ENCODE measurements around the gene DPAGT1. TPM values are rescaled to one million over a fixed set of nuclear protein-coding genes. Genes with fewer than 3 reads are reported as not detected.

DPAGT1 gene
- total RNA-seq, 1 donor from 2014 or later = 45.4 TPM

- peak; percentile 98 for DNase-seq (ENCODE audit: low spot score)
Measured at GRCh38 chr11:119057000-119057769, 44.5 kb downstream of the DPAGT1 start, which contains the start of gene HYOU1. Gene HYOU1, minus strand, starts transcription at chr11:119057205. Its CDS starts 1,045 bp downstream, at chr11:119056160.

- peak; percentile 54 for DNase-seq (ENCODE audit: low spot score)
Measured at GRCh38 chr11:119056421-119056999, 45.1 kb downstream of the DPAGT1 start.

GRCh38 chr11:119055901-119056300 is 45.8 kb downstream of the DPAGT1 start:
- no peak for DNase-seq (ENCODE audit: low spot score)

GRCh38 chr11:119054418-119054817 is 47.2 kb downstream of the DPAGT1 start:
- no peak for DNase-seq (ENCODE audit: low spot score)

- no peak for DNase-seq (ENCODE audit: low spot score)
Measured at GRCh38 chr11:119052163-119052814, 49.4 kb downstream of the DPAGT1 start.

GRCh38 chr11:119051440-119052162 is 50.1 kb downstream of the DPAGT1 start:
- no peak for DNase-seq (ENCODE audit: low spot score)

GRCh38 chr11:119049081-119049480 is 52.6 kb downstream of the DPAGT1 start:
- DNase-seq (ENCODE audit: low spot score) = no peak

GRCh38 chr11:119048644-119049043 is 53.0 kb downstream of the DPAGT1 start:
- DNase-seq (ENCODE audit: low spot score) = no peak

- no peak for DNase-seq (ENCODE audit: low spot score)
Measured at GRCh38 chr11:119047205-119047604, 54.4 kb downstream of the DPAGT1 start.

Other genes starting within 250 kb of the DPAGT1 start
- gene CXCR5, start 218.0 kb downstream of the DPAGT1 start, total RNA-seq = not detected
- 87.8 TPM for gene BCL9L, start 175.9 kb downstream of the DPAGT1 start, total RNA-seq
- 240 TPM for gene UPK2, start 145.6 kb downstream of the DPAGT1 start, total RNA-seq
- not detected for gene FOXR1, start 130.1 kb downstream of the DPAGT1 start, total RNA-seq
- 51.6 TPM for gene CENATAC, start 103.7 kb downstream of the DPAGT1 start, total RNA-seq
- gene RPS25, start 83.5 kb downstream of the DPAGT1 start, total RNA-seq = 1,353 TPM
- 72.4 TPM for gene TRAPPC4, start 83.1 kb downstream of the DPAGT1 start, total RNA-seq
- gene SLC37A4, start 71.0 kb downstream of the DPAGT1 start, total RNA-seq = 16.9 TPM
- 162 TPM for gene HYOU1, start 44.6 kb downstream of the DPAGT1 start, total RNA-seq
- 38.6 TPM for gene VPS11, start 34.0 kb downstream of the DPAGT1 start, total RNA-seq
- gene HMBS, start 17.0 kb downstream of the DPAGT1 start, total RNA-seq = 26.4 TPM
- gene C2CD2L, start 5.5 kb upstream of the DPAGT1 start, total RNA-seq = 10.1 TPM
- gene HINFP, start 19.7 kb upstream of the DPAGT1 start, total RNA-seq = 28.8 TPM
- gene ABCG4, start 47.2 kb upstream of the DPAGT1 start, total RNA-seq = 0.42 TPM
- gene NLRX1, start 66.9 kb upstream of the DPAGT1 start, total RNA-seq = 31.5 TPM
- 1.7 TPM for gene NHERF4, start 83.6 kb upstream of the DPAGT1 start, total RNA-seq
- 17.9 TPM for gene CBL, start 104.5 kb upstream of the DPAGT1 start, total RNA-seq
- gene MCAM, start 215.3 kb upstream of the DPAGT1 start, total RNA-seq = 98.7 TPM
- 23.1 TPM for gene RNF26, start 232.7 kb upstream of the DPAGT1 start, total RNA-seq
- 14.6 TPM for gene C1QTNF5, start 239.0 kb upstream of the DPAGT1 start, total RNA-seq
- gene MFRP, start 244.9 kb upstream of the DPAGT1 start, total RNA-seq = not detected

Measured in ureter (tissue), 1 donor.